OCI-LY1 (cell line): ENCODE measurements around the gene SMIM13.

Source experiments
- H2AFZ ChIP-seq: fragments of 200-600 bp; sonication (generic), shearing (Covaris generic); 2 replicates; pipeline ENCODE4 v1.6.0; 2014; ENCODE audit warnings: antibody characterized with exemption, mild to moderate bottlenecking, low read length
- H3F3A ChIP-seq: fragments of 200-600 bp; sonication (generic), shearing (Covaris generic); 2 replicates; pipeline ENCODE4 v1.6.0; 2014; ENCODE audit warnings: mild to moderate bottlenecking, antibody characterized with exemption, low read length, moderate library complexity; ENCODE audit not compliant: insufficient read depth
- H3K27ac ChIP-seq: fragments of 200-600 bp; sonication (generic); 2 replicates; pipeline ENCODE4 v1.5.1; 2014; ENCODE audit warnings: low read length, mixed run types, mild to moderate bottlenecking, low read depth; ENCODE audit not compliant: poor library complexity, severe bottlenecking
- H3K27me3 ChIP-seq: fragments of 200-600 bp; sonication (generic); 2 replicates; pipeline ENCODE4 v1.6.0; 2014; ENCODE audit warnings: antibody characterized with exemption, mild to moderate bottlenecking, low read length, moderate library complexity; ENCODE audit not compliant: insufficient read depth
- H3K36me3 ChIP-seq: fragments of 200-600 bp; sonication (generic); 2 replicates; pipeline ENCODE4 v1.6.1; 2014; ENCODE audit warnings: mild to moderate bottlenecking, antibody characterized with exemption, low read length, moderate library complexity, mixed read lengths; ENCODE audit not compliant: insufficient read depth
- H3K4me1 ChIP-seq: fragments of 200-600 bp; sonication (generic); 2 replicates; pipeline ENCODE4 v1.5.1; 2014; ENCODE audit warnings: mild to moderate bottlenecking, low read length, moderate library complexity; ENCODE audit not compliant: insufficient read depth, severe bottlenecking
- H3K4me2 ChIP-seq: fragments of 200-600 bp; sonication (generic), shearing (Covaris generic); 2 replicates; pipeline ENCODE4 v1.6.1; 2014; ENCODE audit warnings: low read length
- H3K4me3 ChIP-seq: fragments of 200-600 bp; sonication (generic); 2 replicates; pipeline ENCODE4 v1.5.1; 2014; ENCODE audit warnings: low read length, low read depth, mild to moderate bottlenecking, mixed read lengths; ENCODE audit not compliant: poor library complexity, severe bottlenecking
- H3K79me2 ChIP-seq: fragments of 200-600 bp; shearing (Covaris generic); 2 replicates; pipeline ENCODE4 v1.6.1; 2016; ENCODE audit warnings: mixed run types, low read length, mixed read lengths; ENCODE audit not compliant: insufficient read depth
- H3K9ac ChIP-seq: fragments of 200-600 bp; sonication (generic), shearing (Covaris generic); 2 replicates; pipeline ENCODE4 v1.6.1; 2014; ENCODE audit warnings: mild to moderate bottlenecking, low read length, mixed read lengths
- H3K9me2 ChIP-seq: fragments of 200-600 bp; sonication (generic), shearing (Covaris generic); 2 replicates; pipeline ENCODE4 v1.6.1; 2014; ENCODE audit warnings: low read depth, mild to moderate bottlenecking, low read length, mixed read lengths
- H3K9me3 ChIP-seq: fragments of 200-600 bp; shearing (Covaris generic); 2 replicates; pipeline ENCODE4 v1.6.1; 2014; ENCODE audit warnings: low read length, mixed read lengths
- H4K20me1 ChIP-seq: fragments of 200-600 bp; sonication (generic), shearing (Covaris generic); 2 replicates; pipeline ENCODE4 v1.6.0; 2016; ENCODE audit warnings: mild to moderate bottlenecking, low read length; ENCODE audit not compliant: insufficient read depth
- EZH2 ChIP-seq: fragments of 200-600 bp; sonication (generic), shearing (Covaris generic); IDR thresholded peaks from 2 replicates; pipeline ENCODE4 v1.8.0; 2017; ENCODE audit warnings: borderline replicate concordance, mixed run types, mild to moderate bottlenecking, antibody characterized with exemption, low read length, moderate library complexity, mixed read lengths
- TF ChIP-seq, protein P1 (sequence below): fragments of 200-600 bp; sonication (generic), shearing (Covaris generic); IDR thresholded peaks from 2 replicates; pipeline ENCODE4 v1.5.1; 2017; ENCODE audit warnings: mild to moderate bottlenecking, antibody characterized with exemption, low read length, moderate library complexity, mixed read lengths

SMIM13 gene

DNA sequence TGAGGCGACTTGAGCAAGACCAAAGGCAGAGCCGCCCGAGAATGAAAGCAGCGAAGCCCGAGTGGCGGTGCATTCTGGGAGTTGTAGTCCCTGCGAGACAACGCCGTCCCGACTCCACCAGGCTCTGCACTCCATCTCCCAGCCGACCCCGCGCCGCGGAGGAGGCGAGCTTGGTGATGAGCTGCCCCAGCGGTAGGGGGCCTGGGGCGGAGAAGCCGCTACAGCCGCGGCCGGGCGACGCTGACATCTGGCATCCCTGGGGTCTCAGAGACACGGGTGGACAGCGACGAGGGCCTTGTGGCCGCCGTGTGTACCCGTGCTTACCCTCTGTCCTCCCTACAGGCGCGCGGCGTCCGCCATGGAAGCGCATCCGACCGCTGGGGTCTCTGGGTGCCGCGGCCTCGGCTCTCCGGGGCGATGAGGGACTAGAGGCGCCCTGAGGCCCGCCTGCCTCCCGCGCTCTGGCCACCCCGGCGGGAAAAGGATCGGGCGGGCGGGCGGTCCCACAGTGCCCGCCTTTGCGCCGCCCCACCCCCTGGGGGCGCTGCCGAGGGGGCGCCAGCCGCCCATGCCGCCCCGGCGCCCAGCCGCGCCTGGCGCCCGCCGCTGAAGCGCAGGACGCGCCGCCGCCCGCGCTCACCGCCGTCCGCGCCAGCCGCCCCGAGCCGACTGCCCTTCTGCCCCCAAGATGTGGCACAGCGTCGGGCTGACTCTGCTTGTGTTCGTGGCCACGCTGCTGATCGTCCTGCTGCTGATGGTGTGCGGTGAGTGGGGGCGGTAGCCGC is at the start of gene SMIM13:
Gene SMIM13, plus strand, starts transcription at position 209 of the 785 bp plus-strand sequence. Its CDS starts 480 bp downstream, at position 689.
- no peaks in the 10 kb centered on the region; the same call in 1 of the 2 replicates for H3K36me3 ChIP-seq
- no peaks in the 10 kb centered on the region for H3F3A ChIP-seq
- H3K4me3 ChIP-seq: peak within 1 kb of the TSS; percentile 85
- peak within 1 kb of the TSS; percentile 94 for H3K4me2 ChIP-seq
- no peaks in the 10 kb centered on the region for H4K20me1 ChIP-seq
- peak within 1 kb of the TSS; percentile 74 for H3K27ac ChIP-seq
- H3K27me3 ChIP-seq: no peaks in the 10 kb centered on the region
- H3K4me1 ChIP-seq: peaks cover 24% of the 10 kb centered on the region
- peaks cover 20% of the 10 kb centered on the region for H3K79me2 ChIP-seq
- H2AFZ ChIP-seq: peak within 1 kb of the TSS; percentile 13; the same call in 1 of the 2 replicates
- no peaks in the 10 kb centered on the region for H3K9me3 ChIP-seq
- peak within 1 kb of the TSS; percentile 93 for H3K9ac ChIP-seq
- H3K9me2 ChIP-seq: no peaks in the 10 kb centered on the region
- TF ChIP-seq, protein P1, sequence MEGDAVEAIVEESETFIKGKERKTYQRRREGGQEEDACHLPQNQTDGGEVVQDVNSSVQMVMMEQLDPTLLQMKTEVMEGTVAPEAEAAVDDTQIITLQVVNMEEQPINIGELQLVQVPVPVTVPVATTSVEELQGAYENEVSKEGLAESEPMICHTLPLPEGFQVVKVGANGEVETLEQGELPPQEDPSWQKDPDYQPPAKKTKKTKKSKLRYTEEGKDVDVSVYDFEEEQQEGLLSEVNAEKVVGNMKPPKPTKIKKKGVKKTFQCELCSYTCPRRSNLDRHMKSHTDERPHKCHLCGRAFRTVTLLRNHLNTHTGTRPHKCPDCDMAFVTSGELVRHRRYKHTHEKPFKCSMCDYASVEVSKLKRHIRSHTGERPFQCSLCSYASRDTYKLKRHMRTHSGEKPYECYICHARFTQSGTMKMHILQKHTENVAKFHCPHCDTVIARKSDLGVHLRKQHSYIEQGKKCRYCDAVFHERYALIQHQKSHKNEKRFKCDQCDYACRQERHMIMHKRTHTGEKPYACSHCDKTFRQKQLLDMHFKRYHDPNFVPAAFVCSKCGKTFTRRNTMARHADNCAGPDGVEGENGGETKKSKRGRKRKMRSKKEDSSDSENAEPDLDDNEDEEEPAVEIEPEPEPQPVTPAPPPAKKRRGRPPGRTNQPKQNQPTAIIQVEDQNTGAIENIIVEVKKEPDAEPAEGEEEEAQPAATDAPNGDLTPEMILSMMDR: peak; percentile 37
- no peak for TF ChIP-seq EZH2

DNA sequence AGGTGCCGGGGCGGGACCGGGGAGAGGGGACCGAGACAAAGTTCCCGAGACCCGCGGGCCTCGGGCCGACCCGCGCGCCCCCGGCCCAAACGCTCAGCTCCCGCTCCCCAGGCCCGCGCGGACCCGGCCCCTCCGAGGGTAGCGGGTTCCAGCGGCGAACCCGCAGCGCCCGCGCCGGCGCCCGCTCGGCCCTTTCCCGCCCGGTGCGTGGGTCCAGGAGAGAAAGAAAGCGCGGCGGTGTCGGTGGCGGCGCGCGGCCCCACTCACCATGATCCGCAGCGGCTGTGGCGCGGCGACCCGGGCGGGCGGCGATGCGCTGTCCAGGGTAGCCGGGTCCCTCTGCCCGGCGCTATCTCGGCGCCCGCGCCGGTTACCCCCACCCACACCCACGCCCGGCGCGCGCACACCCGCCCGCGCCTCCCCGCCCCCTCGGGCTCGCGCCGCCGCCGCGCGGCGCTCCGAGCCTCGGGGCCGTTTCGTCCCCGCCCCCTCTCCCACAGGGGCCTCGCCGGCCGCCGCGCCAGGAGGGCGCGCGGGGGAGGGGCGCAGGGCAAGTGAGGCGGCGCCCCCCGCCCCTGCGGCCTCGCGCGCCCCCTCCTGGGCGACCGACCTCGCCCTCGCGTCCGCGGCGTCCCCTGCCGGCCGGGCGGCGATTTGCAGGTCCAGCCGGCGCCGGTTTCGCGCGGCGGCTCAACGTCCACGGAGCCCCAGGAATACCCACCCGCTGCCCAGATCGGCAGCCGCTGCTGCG is 49.5 kb upstream of the SMIM13 start, which contains the start of gene ELOVL2:
Gene ELOVL2, minus strand, starts transcription at position 345 of the 751 bp plus-strand sequence. Its CDS starts 75 bp downstream, at position 270.
- Histone ChIP-seq H3K4me1 (peaks cover 6% of the 10 kb centered on the region), H2AFZ (no peak within 1 kb of the TSS), H3K4me2 (peak within 1 kb of the TSS; percentile 83), H3F3A (no peaks in the 10 kb centered on the region), H3K9me3 (no peaks in the 10 kb centered on the region), H3K9me2 (no peaks in the 10 kb centered on the region), H3K27ac (no peak within 1 kb of the TSS), H3K27me3 (no peaks in the 10 kb centered on the region), H3K4me3 (peak within 1 kb of the TSS; percentile 63), H3K9ac (peak within 1 kb of the TSS; percentile 45; the same call in 1 of the 2 replicates), H4K20me1 (no peaks in the 10 kb centered on the region), H3K36me3 (no peaks in the 10 kb centered on the region), H3K79me2 (no peaks in the 10 kb centered on the region)
- no peak for TF ChIP-seq EZH2
- TF ChIP-seq, protein P1: peak; percentile 76

DNA sequence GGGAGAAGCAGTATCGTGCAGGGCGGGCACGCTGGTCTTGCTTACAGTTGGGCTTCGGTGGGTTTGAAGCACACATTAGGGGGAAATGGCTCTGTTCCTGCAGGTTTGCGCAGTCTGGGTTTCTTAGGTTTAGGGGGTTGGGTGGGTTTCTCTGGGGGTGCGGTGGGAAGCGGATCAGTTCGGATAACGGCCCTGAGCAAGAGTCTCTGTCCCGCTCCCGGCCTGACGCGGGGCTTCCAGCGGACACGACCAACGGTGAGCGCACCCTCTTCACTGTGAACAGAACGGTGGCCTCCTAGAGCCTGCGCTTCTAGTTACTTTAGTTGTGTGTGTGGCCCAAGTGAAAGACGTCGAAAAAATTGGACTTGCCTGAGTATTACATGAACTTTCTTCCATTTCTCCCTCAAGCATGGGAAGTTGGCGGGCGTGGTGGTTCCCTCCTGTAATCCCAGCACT is 48.9 kb upstream of the SMIM13 start:
- H3K79me2 ChIP-seq: no peaks in the 10 kb centered on the region
- H3K27me3 ChIP-seq: no peaks in the 10 kb centered on the region
- no peaks in the 10 kb centered on the region for H3K36me3 ChIP-seq
- H3K9ac ChIP-seq: no peak overlapping the region
- no peak overlapping the region for H2AFZ ChIP-seq
- no peaks in the 10 kb centered on the region for H3K9me3 ChIP-seq
- H4K20me1 ChIP-seq: no peaks in the 10 kb centered on the region
- no peak for TF ChIP-seq EZH2
- TF ChIP-seq, protein P1: no peak
- no peak overlapping the region for H3K27ac ChIP-seq
- H3K4me1 ChIP-seq: peaks cover 6% of the 10 kb centered on the region
- peak overlapping the region; percentile 52 for H3K4me2 ChIP-seq
- peak overlapping the region; percentile 44 for H3K4me3 ChIP-seq
- no peaks in the 10 kb centered on the region for H3F3A ChIP-seq
- no peaks in the 10 kb centered on the region for H3K9me2 ChIP-seq
